Occipital lobe (tissue), 2 donors: ENCODE measurements around the gene INSM1. TPM values are rescaled to one million over a fixed set of nuclear protein-coding genes. Genes with fewer than 3 reads are reported as not detected.
"Not testable (repeated sequence)": the region's sequence is repeated elsewhere in the genome, so short reads cannot be mapped to it uniquely, and the experiment has no call there.

Source experiments
- DNase-seq: peaks from one replicate; lab custom pipeline; 2025; lab: John Stamatoyannopoulos, UW
- total RNA-seq: library from RNA; depleted of rRNA; stranded (reverse); fragments of >200 nt; gene quantifications from one replicate; pipeline ENCODE4 v1.2.3, GENCODE V29; 2014

Gene INSM1
- 15.9 TPM for total RNA-seq

GRCh38 chr20:20367575-20368417 lies at the start of gene INSM1:
TSS of gene INSM1 (plus strand) at chr20:20368104. CDS start at chr20:20368268, 164 bp downstream.
- peak; percentile 38 for DNase-seq

GRCh38 chr20:20318365-20319161 lies 49.3 kb upstream of the INSM1 start:
- DNase-seq = no peak

GRCh38 chr20:20321134-20321533 lies 46.8 kb upstream of the INSM1 start:
- DNase-seq = no peak

GRCh38 chr20:20321917-20322316 lies 46.0 kb upstream of the INSM1 start:
- no peak for DNase-seq

- DNase-seq = no peak
Measured at GRCh38 chr20:20322912-20323311, 45.0 kb upstream of the INSM1 start.

- DNase-seq = no peak
Measured at GRCh38 chr20:20327746-20328145, 40.2 kb upstream of the INSM1 start.

- no peak for DNase-seq
Measured at GRCh38 chr20:20329564-20329963, 38.3 kb upstream of the INSM1 start.

GRCh38 chr20:20331156-20331555 lies 36.7 kb upstream of the INSM1 start:
- DNase-seq = no peak

GRCh38 chr20:20331817-20332216 lies 36.1 kb upstream of the INSM1 start:
- DNase-seq = no peak

GRCh38 chr20:20333866-20334265 lies 34.0 kb upstream of the INSM1 start:
- no peak for DNase-seq

GRCh38 chr20:20334489-20334888 lies 33.4 kb upstream of the INSM1 start:
- DNase-seq = no peak

GRCh38 chr20:20338133-20338730 lies 29.7 kb upstream of the INSM1 start:
- DNase-seq = peak; percentile 68

- DNase-seq = no peak
Measured at GRCh38 chr20:20340443-20340842, 27.5 kb upstream of the INSM1 start.

- no peak for DNase-seq
Measured at GRCh38 chr20:20341371-20341770, 26.5 kb upstream of the INSM1 start.

GRCh38 chr20:20342066-20342465 lies 25.8 kb upstream of the INSM1 start:
- DNase-seq = no peak

- no peak for DNase-seq
Measured at GRCh38 chr20:20343932-20344331, 24.0 kb upstream of the INSM1 start.

GRCh38 chr20:20344476-20344875 lies 23.4 kb upstream of the INSM1 start:
- DNase-seq = no peak

GRCh38 chr20:20353576-20353975 lies 14.3 kb upstream of the INSM1 start:
- DNase-seq = no peak

GRCh38 chr20:20355503-20355902 lies 12.4 kb upstream of the INSM1 start:
- not testable (repeated sequence) for DNase-seq

GRCh38 chr20:20358801-20359200 lies 9.1 kb upstream of the INSM1 start:
- DNase-seq = no peak

GRCh38 chr20:20359628-20360027 lies 8.3 kb upstream of the INSM1 start:
- no peak for DNase-seq

- DNase-seq = peak; percentile 25
Measured at GRCh38 chr20:20360464-20360863, 7.4 kb upstream of the INSM1 start.
